K562 (cell line): ENCODE results near the gene ACBD3. TPM values are rescaled to one million over a fixed set of nuclear protein-coding genes. Genes with fewer than 3 reads are reported as not detected.
A peak's percentile ranks its signal among the peaks of the same experiment; 100 is the strongest.

Experiments
- ATAC-seq: fragments of 200-7000 bp; cut with Tn5 transposase; 3 replicates; pipeline ENCODE4 v1.9.1; 2020; ENCODE audit warnings: moderate library complexity
- BruUV-seq: library from RNA; stranded (reverse); fragments of 400-500 nt; replicated peaks from 2 replicates; lab custom pipeline; 2021; lab: Mats Ljungman, UMichigan
- CTCF ChIA-PET: fragments of 300-600 bp; formaldehyde crosslinking; extraction: SDS; loops from one replicate; lab custom pipeline; 2021; ENCODE audit warnings: low intra/inter-chr PET ratio; lab: Yijun Ruan, JAX
- POLR2A ChIA-PET: fragments of 300-600, 350-650 bp; sonication (Branson Sonifier 250); formaldehyde crosslinking; extraction: SDS; loops from one replicate; lab custom pipeline; 2021; ENCODE audit warnings: antibody characterized with exemption, inconsistent platforms; lab: Yijun Ruan, JAX
- DNase-seq, 4 experiments: peaks; one replicate each; pipeline versions ENCODE4 v3.0.0 to v3.0.0-alpha.2; 2011 to 2018; ENCODE audit warnings: low spot score in 3 of 4, mixed read lengths in 3 of 4; ENCODE audit errors: extremely low read depth in 1 of 4
- FAIRE-seq: peaks from 2 replicates; lab custom pipeline; 2011; peaks lifted over from hg19 to GRCh38; lab: Jason Lieb, UNC
- H2AFZ ChIP-seq: 2 replicates; pipeline ENCODE4 v1.6.0; 2011; ENCODE audit warnings: low read depth, low read length, control low read depth, inconsistent platforms
- H3K27ac ChIP-seq: fragments of 200-600 bp; 3 replicates; pipeline ENCODE4 v1.8.0; 2011; ENCODE audit warnings: low read depth, mild to moderate bottlenecking, control low read depth, inconsistent platforms, low read length, moderate library complexity, mixed read lengths; ENCODE audit errors: extremely low read depth
- H3K27me3 ChIP-seq, 2 experiments: fragments of 300-600 bp in 1 of 2; 2 replicates in 1 of 2; 3 replicates in 1 of 2; pipeline versions ENCODE4 v1.6.0 to v1.8.0; 2011; ENCODE audit warnings: inconsistent platforms in 2 of 2, low read length in 2 of 2, mild to moderate bottlenecking in 1 of 2, mixed read lengths in 1 of 2, moderate library complexity in 1 of 2; ENCODE audit not compliant: control insufficient read depth in 2 of 2, insufficient read depth in 2 of 2
- H3K36me3 ChIP-seq: fragments of 300-600 bp; 3 replicates; pipeline ENCODE4 v1.8.0; 2011; ENCODE audit warnings: mild to moderate bottlenecking, low read length, inconsistent platforms; ENCODE audit not compliant: control insufficient read depth, insufficient read depth
- H3K4me1 ChIP-seq, 2 experiments: fragments of 200-600 bp in 1 of 2; replicated peaks in 1 of 2; 2 replicates in 1 of 2; 3 replicates in 1 of 2; pipeline versions ENCODE4 v1.5.1 to v1.8.0; 2011; ENCODE audit warnings: inconsistent platforms in 2 of 2, low read length in 2 of 2, mild to moderate bottlenecking in 1 of 2, mixed read lengths in 1 of 2, moderate library complexity in 1 of 2; ENCODE audit not compliant: control insufficient read depth in 2 of 2, insufficient read depth in 2 of 2
- H3K4me2 ChIP-seq: 2 replicates; pipeline ENCODE4 v1.6.1; 2011; ENCODE audit warnings: low read length, control low read depth, inconsistent platforms, mixed read lengths; ENCODE audit not compliant: insufficient read depth
- H3K4me3 ChIP-seq: fragments of 200-600 bp; sonication (generic), shearing (Covaris generic); 2 replicates; pipeline ENCODE4 v1.5.1; 2016; ENCODE audit warnings: control low read depth, inconsistent platforms
- H3K79me2 ChIP-seq: fragments of 200-600 bp; 3 replicates; pipeline ENCODE4 v1.8.0; 2011; ENCODE audit warnings: low read length, inconsistent platforms; ENCODE audit not compliant: control insufficient read depth, insufficient read depth
- H3K9ac ChIP-seq, 2 experiments: 2 replicates each; pipeline versions ENCODE4 v1.6.0 to v1.6.1; 2011; ENCODE audit warnings: low read depth in 2 of 2, low read length in 2 of 2, control low read depth in 1 of 2, inconsistent platforms in 1 of 2, mild to moderate bottlenecking in 1 of 2, mixed read lengths in 1 of 2; ENCODE audit not compliant: insufficient read depth in 1 of 2
- H3K9me1 ChIP-seq: one replicate; pipeline ENCODE4 v1.6.0; 2011; ENCODE audit warnings: inconsistent platforms, mild to moderate bottlenecking, low read length, moderate library complexity; ENCODE audit not compliant: control insufficient read depth, insufficient read depth
- H3K9me3 ChIP-seq: replicated peaks from 2 replicates; pipeline ENCODE4 v1.5.1; 2011; ENCODE audit warnings: low read depth, low read length, inconsistent platforms; ENCODE audit not compliant: control insufficient read depth, insufficient read depth
- H4K20me1 ChIP-seq: replicated peaks from 2 replicates; pipeline ENCODE4 v1.6.1; 2011; ENCODE audit warnings: low read length, inconsistent platforms, mixed read lengths; ENCODE audit not compliant: control insufficient read depth, insufficient read depth
- ATF7 ChIP-seq: fragments of 450-650 bp; IDR thresholded peaks from 2 replicates; pipeline ENCODE4 v1.7.1; 2014; ENCODE audit warnings: mild to moderate bottlenecking, moderate library complexity
- VEZF1 ChIP-seq: fragments of 200-800 bp; sonication (Bioruptor generic); IDR thresholded peaks from 2 replicates; pipeline ENCODE4 v1.6.1; 2017; ENCODE audit warnings: missing genetic modification characterization, missing compliant biosample characterization
- WGBS: fragments of 100-300 bp; shearing (Covaris generic); methylation state at CpG from one replicate; pipeline ENCODE4 v1.1.6; 2016; ENCODE audit warnings: low coverage, mixed read lengths; ENCODE audit not compliant: insufficient coverage; ENCODE audit errors: missing lambda C conversion rate; 5-methylcytosine and 5-hydroxymethylcytosine counted together
- in situ Hi-C: fragments of 300-500 bp; cut with MboI; formaldehyde crosslinking; loops from 4 replicates; pipeline ENCODE4 v1.15.0; 2018; ENCODE audit warnings: inconsistent platforms, mixed read lengths
- intact Hi-C: fragments of 100-400 bp; cut with micrococcal nuclease; formaldehyde crosslinking; loops from 2 replicates; pipeline ENCODE4 v1.14.2; 2022
- polyA plus RNA-seq, 8 experiments: library from polyadenylated mRNA; depleted of rRNA in 4 of 8; stranded (reverse) in 5 of 8; unstranded in 3 of 8; fragments of >200 nt; fragmentation: Nextera tagmentation in 2 of 8; fragmentation: Illumina TruSeq in 1 of 8; extraction: Ambion mirVana in 2 of 8; extraction: Trizol in 1 of 8; gene quantifications; 2 replicates each; pipeline versions ENCODE4 v1.2.1 to v1.2.3, GENCODE V29; 2011 to 2014; ENCODE audit warnings: inconsistent platforms in 1 of 8, missing spikeins in 1 of 8
- total RNA-seq, 7 experiments: library from RNA; depleted of rRNA in 6 of 7; stranded (reverse); fragments of >200 nt in 6 of 7; fragmentation: Illumina TruSeq in 2 of 7; extraction: Trizol in 2 of 7; gene quantifications; 2 replicates each; pipeline versions ENCODE4 v1.2.1 to v1.2.3, GENCODE V29; 2011 to 2021; ENCODE audit warnings: low replicate concordance in 1 of 7

ACBD3 gene
- total and polyA plus RNA-seq, 9 of the 15 experiments (the other 6 are each of a cell fraction or from before 2014, with no cell fraction given): 11.1 to 36.7 (median 26.9) TPM

- Histone ChIP-seq H4K20me1 (peaks cover 4% of the 10 kb centered on the region; the same call in 1 of the 2 replicates), H3K9ac (no peak overlapping the region), H3K36me3 (no peaks in the 10 kb centered on the region), H3K27ac (no peak overlapping the region), H3K4me1 (peaks cover 7 to 34% of the 10 kb centered on the region in 2 experiments), H3K79me2 (no peaks in the 10 kb centered on the region), H2AFZ (no peak overlapping the region), H3K9me3 (no peaks in the 10 kb centered on the region), H3K9me1 (no peaks in the 10 kb centered on the region), H3K4me3 (no peak overlapping the region), H3K4me2 (no peak overlapping the region), H3K27me3 (no peaks in the 10 kb centered on the region)
- ATAC-seq (no peak), DNase-seq (no peak), FAIRE-seq (no peak)
- ChIA-PET POLR2A (interaction anchor here (0.7 kb wide), 1 partner anchor 20 kb away, joined by 3 read pairs; no protein-coding TSS in a partner anchor), CTCF (no interaction called here)
- in situ Hi-C loops (loop anchor here (10.0 kb wide), 1 partner anchor 654 kb away; no protein-coding TSS in a partner anchor), intact Hi-C loops (loop anchor here (10.0 kb wide), 1 partner anchor 476 kb away; no protein-coding TSS in a partner anchor)
- TF ChIP-seq VEZF1: peak; percentile 61; the same call in 1 of the 2 replicates
- no peak for TF ChIP-seq ATF7
- no TSS peak for BruUV-seq
- 39% methylated on average over 8 of the region's 8 CpGs for WGBS
Measured at GRCh38 chr1:226128487-226129075, 58.0 kb downstream of the ACBD3 start.
